OCI-LY1 (cell line): ENCODE data around the gene FGA.

ENCODE experiments used
- H2AFZ ChIP-seq: fragments of 200-600 bp; sonication (generic), shearing (Covaris generic); 2 replicates; pipeline ENCODE4 v1.6.0; 2014; ENCODE audit warnings: antibody characterized with exemption, mild to moderate bottlenecking, low read length
- H3F3A ChIP-seq: fragments of 200-600 bp; sonication (generic), shearing (Covaris generic); 2 replicates; pipeline ENCODE4 v1.6.0; 2014; ENCODE audit warnings: mild to moderate bottlenecking, antibody characterized with exemption, low read length, moderate library complexity; ENCODE audit not compliant: insufficient read depth
- H3K27ac ChIP-seq: fragments of 200-600 bp; sonication (generic); 2 replicates; pipeline ENCODE4 v1.5.1; 2014; ENCODE audit warnings: low read length, mixed run types, mild to moderate bottlenecking, low read depth; ENCODE audit not compliant: poor library complexity, severe bottlenecking
- H3K27me3 ChIP-seq: fragments of 200-600 bp; sonication (generic); 2 replicates; pipeline ENCODE4 v1.6.0; 2014; ENCODE audit warnings: antibody characterized with exemption, mild to moderate bottlenecking, low read length, moderate library complexity; ENCODE audit not compliant: insufficient read depth
- H3K36me3 ChIP-seq: fragments of 200-600 bp; sonication (generic); 2 replicates; pipeline ENCODE4 v1.6.1; 2014; ENCODE audit warnings: mild to moderate bottlenecking, antibody characterized with exemption, low read length, moderate library complexity, mixed read lengths; ENCODE audit not compliant: insufficient read depth
- H3K4me1 ChIP-seq: fragments of 200-600 bp; sonication (generic); 2 replicates; pipeline ENCODE4 v1.5.1; 2014; ENCODE audit warnings: mild to moderate bottlenecking, low read length, moderate library complexity; ENCODE audit not compliant: insufficient read depth, severe bottlenecking
- H3K4me2 ChIP-seq: fragments of 200-600 bp; sonication (generic), shearing (Covaris generic); 2 replicates; pipeline ENCODE4 v1.6.1; 2014; ENCODE audit warnings: low read length
- H3K4me3 ChIP-seq: fragments of 200-600 bp; sonication (generic); 2 replicates; pipeline ENCODE4 v1.5.1; 2014; ENCODE audit warnings: low read length, low read depth, mild to moderate bottlenecking, mixed read lengths; ENCODE audit not compliant: poor library complexity, severe bottlenecking
- H3K79me2 ChIP-seq: fragments of 200-600 bp; shearing (Covaris generic); 2 replicates; pipeline ENCODE4 v1.6.1; 2016; ENCODE audit warnings: mixed run types, low read length, mixed read lengths; ENCODE audit not compliant: insufficient read depth
- H3K9ac ChIP-seq: fragments of 200-600 bp; sonication (generic), shearing (Covaris generic); 2 replicates; pipeline ENCODE4 v1.6.1; 2014; ENCODE audit warnings: mild to moderate bottlenecking, low read length, mixed read lengths
- H3K9me2 ChIP-seq: fragments of 200-600 bp; sonication (generic), shearing (Covaris generic); 2 replicates; pipeline ENCODE4 v1.6.1; 2014; ENCODE audit warnings: low read depth, mild to moderate bottlenecking, low read length, mixed read lengths
- H3K9me3 ChIP-seq: fragments of 200-600 bp; shearing (Covaris generic); 2 replicates; pipeline ENCODE4 v1.6.1; 2014; ENCODE audit warnings: low read length, mixed read lengths
- H4K20me1 ChIP-seq: fragments of 200-600 bp; sonication (generic), shearing (Covaris generic); 2 replicates; pipeline ENCODE4 v1.6.0; 2016; ENCODE audit warnings: mild to moderate bottlenecking, low read length; ENCODE audit not compliant: insufficient read depth
- CTCF ChIP-seq: fragments of 200-600 bp; sonication (generic), shearing (Covaris generic); IDR thresholded peaks from 2 replicates; pipeline ENCODE4 v1.5.1; 2017; ENCODE audit warnings: mild to moderate bottlenecking, antibody characterized with exemption, low read length, moderate library complexity, mixed read lengths
- EZH2 ChIP-seq: fragments of 200-600 bp; sonication (generic), shearing (Covaris generic); IDR thresholded peaks from 2 replicates; pipeline ENCODE4 v1.8.0; 2017; ENCODE audit warnings: borderline replicate concordance, mixed run types, mild to moderate bottlenecking, antibody characterized with exemption, low read length, moderate library complexity, mixed read lengths

Gene FGA

GRCh38 chr4:154565704-154566103 is 24.8 kb downstream of the FGA start:
- H3K4me1 ChIP-seq, result no peaks in the 10 kb centered on the region
- no peak overlapping the region for H3K4me3 ChIP-seq
- no peak overlapping the region for H2AFZ ChIP-seq
- no peak overlapping the region for H3K4me2 ChIP-seq
- no peaks in the 10 kb centered on the region for H4K20me1 ChIP-seq
- H3K79me2 ChIP-seq, result no peaks in the 10 kb centered on the region
- H3K9me3 ChIP-seq, result no peaks in the 10 kb centered on the region
- no peaks in the 10 kb centered on the region for H3F3A ChIP-seq
- H3K36me3 ChIP-seq, result no peaks in the 10 kb centered on the region
- H3K9ac ChIP-seq, result no peak overlapping the region
- no peaks in the 10 kb centered on the region for H3K27me3 ChIP-seq
- H3K27ac ChIP-seq, result no peak overlapping the region
- no peak for TF ChIP-seq CTCF
- no peak for TF ChIP-seq EZH2
- H3K9me2 ChIP-seq, result no peaks in the 10 kb centered on the region

GRCh38 chr4:154564311-154564710 is 26.2 kb downstream of the FGA start:
- Histone ChIP-seq H3K36me3 (no peaks in the 10 kb centered on the region), H3K27me3 (no peaks in the 10 kb centered on the region), H3F3A (no peaks in the 10 kb centered on the region), H2AFZ (no peak overlapping the region), H3K9me2 (no peaks in the 10 kb centered on the region), H3K4me1 (no peaks in the 10 kb centered on the region), H3K27ac (no peak overlapping the region), H3K9ac (no peak overlapping the region), H4K20me1 (no peaks in the 10 kb centered on the region), H3K4me2 (no peak overlapping the region), H3K79me2 (no peaks in the 10 kb centered on the region), H3K9me3 (no peaks in the 10 kb centered on the region), H3K4me3 (no peak overlapping the region)
- no peak for TF ChIP-seq EZH2
- no peak for TF ChIP-seq CTCF

- Histone ChIP-seq H3K9me2 (no peaks in the 10 kb centered on the region), H3K4me3 (no peak within 1 kb of the TSS), H4K20me1 (no peaks in the 10 kb centered on the region), H3K79me2 (no peaks in the 10 kb centered on the region), H3K4me1 (no peaks in the 10 kb centered on the region), H3K9ac (no peak within 1 kb of the TSS), H3F3A (no peaks in the 10 kb centered on the region), H3K4me2 (no peak within 1 kb of the TSS), H3K27ac (no peak within 1 kb of the TSS), H2AFZ (no peak within 1 kb of the TSS), H3K36me3 (no peaks in the 10 kb centered on the region), H3K9me3 (no peaks in the 10 kb centered on the region), H3K27me3 (no peaks in the 10 kb centered on the region)
- TF ChIP-seq CTCF (no peak), EZH2 (no peak)
These were observed 27.8 kb downstream of the FGA start, which contains the start of gene FGB for GRCh38 chr4:154562697-154563254. FGB (plus strand) TSS chr4:154563011; CDS start chr4:154563019, 8 bp downstream.
